SK-N-MC (cell line): ENCODE data around the gene ADAM8.

ENCODE experiments used
- EZH2 ChIP-seq: fragments of 200-600 bp; sonication (generic); IDR thresholded peaks from one replicate; pipeline ENCODE4 v1.6.1; 2017; ENCODE audit warnings: antibody characterized with exemption
- POLR2AphosphoS5 ChIP-seq: IDR thresholded peaks from 2 replicates; pipeline ENCODE4 v1.6.1; 2012; ENCODE audit warnings: mild to moderate bottlenecking, low read depth, low read length, borderline replicate concordance

DNA sequence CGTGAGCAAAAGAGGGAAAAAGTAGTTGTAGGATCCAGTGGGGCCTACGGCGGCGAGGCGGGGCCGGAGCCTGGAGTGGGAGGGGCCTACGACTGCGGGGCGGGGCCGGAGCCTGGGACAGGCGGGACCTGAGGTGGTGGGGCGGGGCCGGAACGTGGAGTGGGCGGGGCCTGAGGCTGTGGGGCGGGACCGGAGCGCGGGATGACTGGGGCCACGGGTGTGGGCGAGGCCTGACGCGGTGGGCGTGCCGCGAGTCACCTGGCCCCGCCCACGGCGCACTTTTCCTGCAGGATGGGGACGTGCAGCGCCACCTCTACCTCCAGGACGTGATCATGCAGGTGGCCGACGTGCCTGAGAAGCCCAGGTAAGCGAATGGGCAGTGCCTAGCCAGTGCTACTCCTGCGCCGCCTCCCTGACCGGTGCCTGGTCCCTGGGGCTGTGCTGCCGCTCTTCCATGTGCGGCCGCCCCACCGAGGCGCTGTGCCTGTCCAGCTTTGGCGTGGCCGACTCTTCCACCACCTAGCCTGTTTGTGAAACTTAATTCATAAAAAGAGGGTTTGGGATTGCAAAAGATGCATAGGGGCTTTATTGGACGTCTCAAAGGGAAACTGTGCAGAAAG is 32.5 kb upstream of the ADAM8 start:
- TF ChIP-seq POLR2AphosphoS5 (no peak), EZH2 (no peak)
